Pons (tissue), 1 donor: Measurements from ENCODE around the gene CRMP1.
A peak's percentile ranks its signal among the peaks of the same experiment; 100 is the strongest.

Experiments used
- DNase-seq: peaks from one replicate; pipeline ENCODE4 v3.0.0-alpha.2; 2016; ENCODE audit warnings: low spot score

The CRMP1 gene

GRCh38 chr4:5888222-5889001 lies 4.5 kb downstream of the CRMP1 start:
- DNase-seq: no peak

DNA sequence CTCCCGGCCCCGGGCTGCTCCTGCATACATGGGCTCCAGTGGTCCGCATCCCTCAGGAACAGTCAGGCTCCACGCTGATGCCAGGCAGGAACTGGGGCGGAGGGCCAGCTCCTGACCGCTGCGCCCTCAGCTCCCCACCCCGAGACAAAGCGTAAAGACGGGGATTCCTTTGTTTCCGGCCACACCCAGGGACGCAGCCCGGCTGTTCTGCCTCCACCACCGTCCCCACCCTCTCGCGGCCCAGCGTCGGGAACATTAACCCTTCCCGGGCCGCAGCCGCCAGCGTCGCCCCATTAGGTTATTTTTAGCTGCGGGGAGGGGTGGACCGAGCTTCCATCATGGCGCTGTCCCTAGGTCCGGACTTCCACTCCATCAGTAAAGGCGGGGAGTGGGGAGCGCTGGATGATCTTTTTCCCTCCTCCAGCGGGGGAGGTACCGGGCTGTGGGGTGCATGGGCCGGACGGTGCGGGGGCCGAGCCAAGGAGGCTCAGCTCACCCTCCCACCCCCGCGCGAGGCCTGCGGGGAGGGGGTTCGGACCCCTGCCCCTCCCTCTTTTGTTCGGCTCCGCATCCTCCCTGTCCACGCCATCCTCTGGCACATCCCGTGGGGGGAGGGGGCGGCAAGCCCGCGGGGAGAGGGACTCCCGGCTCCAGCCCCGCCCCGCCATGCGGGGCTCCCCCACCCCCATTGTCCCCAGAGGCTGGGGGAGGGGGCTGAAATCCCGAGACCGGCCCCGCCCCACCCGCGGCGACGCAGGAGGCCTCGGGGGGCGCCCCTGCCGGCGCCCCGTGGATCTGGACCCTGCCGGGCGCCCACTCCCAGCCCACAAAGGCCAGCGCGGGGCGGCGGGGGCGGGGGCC lies 5.3 kb downstream of the CRMP1 start:
- no peak for DNase-seq

DNA sequence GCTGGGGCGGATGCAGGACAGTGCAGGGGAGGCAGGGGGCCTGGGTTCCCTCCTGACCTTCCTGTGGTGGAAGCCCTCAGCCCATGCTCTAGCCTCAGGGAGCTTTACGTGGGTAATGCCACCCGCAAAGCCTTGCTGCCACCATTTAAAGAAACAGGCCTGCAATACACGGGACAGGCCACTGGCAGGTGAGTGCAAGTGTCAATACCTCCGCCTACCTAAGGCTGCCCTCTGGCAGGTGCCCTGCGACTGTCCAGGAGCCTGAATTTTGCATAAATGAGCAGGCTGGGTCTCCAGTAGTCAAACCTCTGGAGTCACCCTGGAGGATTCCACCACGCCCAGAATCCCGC lies 5.9 kb downstream of the CRMP1 start:
- DNase-seq: no peak

- DNase-seq: no peak
These were observed 7.2 kb downstream of the CRMP1 start for GRCh38 chr4:5885733-5886132.

DNA sequence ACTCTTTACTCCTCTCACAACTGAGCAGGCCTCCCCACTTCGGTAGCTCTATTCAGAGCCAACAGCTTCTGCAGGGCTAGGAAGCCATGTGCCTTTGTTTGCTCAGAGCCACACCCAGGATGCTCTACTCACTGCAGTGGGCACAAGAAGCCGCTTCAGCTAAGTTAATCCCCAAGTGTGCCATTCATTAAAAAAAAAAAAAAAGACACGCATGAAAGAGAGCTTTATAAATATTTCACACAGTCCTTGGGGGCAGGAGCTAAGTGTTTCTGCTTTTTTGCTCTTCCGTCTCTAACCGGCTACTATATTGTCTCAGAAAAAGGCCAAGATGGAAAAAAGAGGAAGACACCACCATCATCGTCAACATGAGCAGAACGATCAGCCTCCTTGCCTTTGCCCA lies 8.1 kb downstream of the CRMP1 start:
- DNase-seq: no peak

- no peak for DNase-seq
These were observed 9.0 kb downstream of the CRMP1 start for GRCh38 chr4:5883916-5884315.

- DNase-seq: no peak
These were observed 9.9 kb downstream of the CRMP1 start for GRCh38 chr4:5882947-5883346.

- no peak for DNase-seq
These were observed 11.5 kb downstream of the CRMP1 start for GRCh38 chr4:5881340-5881739.

- no peak for DNase-seq
These were observed 14.5 kb downstream of the CRMP1 start for GRCh38 chr4:5878359-5878758.

GRCh38 chr4:5877392-5877791 lies 15.5 kb downstream of the CRMP1 start:
- DNase-seq: no peak

- DNase-seq: peak; percentile 47
These were observed 18.0 kb downstream of the CRMP1 start for GRCh38 chr4:5874811-5875449.

DNA sequence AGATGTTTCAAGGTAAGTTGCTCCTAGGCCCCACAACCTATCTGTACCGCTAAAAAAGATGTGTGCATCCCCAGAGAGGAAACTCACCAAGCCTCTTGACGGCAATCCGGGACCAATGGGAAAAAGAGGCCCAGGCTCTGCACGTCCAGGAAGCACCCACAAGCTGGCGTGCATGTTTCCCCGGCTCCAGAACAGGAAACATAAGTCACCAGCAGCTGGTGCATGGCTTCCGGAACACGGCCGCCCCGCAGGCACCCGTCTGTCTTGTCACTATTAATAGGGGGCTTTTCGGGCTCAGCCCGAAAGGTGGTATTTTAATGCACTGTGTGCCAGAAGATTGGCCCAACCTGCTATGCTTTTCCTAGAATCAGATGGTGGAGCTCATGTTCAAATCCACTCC lies 22.2 kb downstream of the CRMP1 start:
- no peak for DNase-seq

DNA sequence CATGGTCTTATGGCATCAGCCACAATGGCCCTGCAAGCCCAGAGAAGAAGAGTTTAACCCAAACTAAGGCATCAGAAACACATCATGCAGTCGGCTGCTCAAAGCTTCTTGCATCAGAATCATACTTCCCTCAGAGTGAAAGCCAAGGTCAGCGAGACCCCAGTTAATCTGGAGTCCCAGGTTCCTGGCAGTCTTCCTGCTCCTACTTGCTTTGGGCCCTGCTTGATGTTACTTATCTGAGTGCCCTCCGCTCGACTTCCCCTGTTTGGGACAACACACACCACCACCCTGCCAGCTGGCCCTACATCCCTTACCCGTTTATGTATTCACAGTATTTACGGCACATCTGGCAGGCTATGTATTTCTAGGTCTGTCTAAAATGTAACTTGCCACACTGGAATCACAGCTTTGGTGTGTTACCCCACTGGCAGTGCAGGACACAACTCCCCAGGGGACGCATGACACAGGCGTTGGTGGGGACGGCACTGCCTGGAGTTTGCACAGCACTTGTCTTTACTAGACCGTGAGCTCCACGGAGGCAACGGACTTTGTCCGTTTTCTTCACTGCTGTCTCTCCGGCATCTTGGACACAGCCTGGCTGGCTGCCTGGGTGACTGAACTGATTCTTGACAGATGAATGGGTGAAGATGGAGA lies 22.8 kb downstream of the CRMP1 start:
- DNase-seq: no peak

- DNase-seq: no peak
These were observed 25.0 kb downstream of the CRMP1 start for GRCh38 chr4:5867866-5868265.

- no peak for DNase-seq
These were observed 25.8 kb downstream of the CRMP1 start for GRCh38 chr4:5866841-5867813.

DNA sequence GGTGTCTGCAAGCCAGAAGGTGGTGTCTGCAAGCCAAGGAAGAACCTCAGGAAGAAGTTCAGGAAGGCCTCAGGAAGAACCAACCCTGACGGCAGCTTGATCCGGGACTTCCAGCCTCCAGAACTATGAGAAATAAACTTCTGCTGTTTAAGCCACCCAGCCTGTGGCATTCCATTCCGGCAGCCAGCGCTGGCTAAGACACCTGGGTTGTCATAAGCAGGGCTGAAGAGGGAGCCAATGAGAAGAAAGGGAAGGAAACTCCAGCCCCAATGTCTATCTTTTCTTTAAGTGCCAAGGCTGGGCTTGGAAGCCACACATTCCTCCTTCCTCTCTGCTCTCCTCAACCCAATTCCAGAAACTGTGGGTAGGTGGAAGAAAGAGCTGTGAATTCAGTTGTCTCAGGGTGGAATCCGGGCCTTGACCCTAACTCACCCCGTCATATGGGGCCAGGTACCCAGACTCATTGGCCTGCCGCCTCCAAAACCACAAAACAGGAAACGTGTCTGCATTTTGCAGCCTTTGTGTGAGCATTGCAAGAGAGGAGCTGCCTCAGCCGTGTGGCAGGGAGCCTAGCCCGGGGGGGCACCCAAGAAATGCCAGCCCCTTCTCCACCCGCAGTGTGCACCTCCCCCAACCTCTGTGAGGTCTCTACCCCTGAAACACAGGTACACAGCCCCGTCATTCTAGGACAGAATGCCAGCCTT lies 26.8 kb downstream of the CRMP1 start:
- DNase-seq: no peak

DNA sequence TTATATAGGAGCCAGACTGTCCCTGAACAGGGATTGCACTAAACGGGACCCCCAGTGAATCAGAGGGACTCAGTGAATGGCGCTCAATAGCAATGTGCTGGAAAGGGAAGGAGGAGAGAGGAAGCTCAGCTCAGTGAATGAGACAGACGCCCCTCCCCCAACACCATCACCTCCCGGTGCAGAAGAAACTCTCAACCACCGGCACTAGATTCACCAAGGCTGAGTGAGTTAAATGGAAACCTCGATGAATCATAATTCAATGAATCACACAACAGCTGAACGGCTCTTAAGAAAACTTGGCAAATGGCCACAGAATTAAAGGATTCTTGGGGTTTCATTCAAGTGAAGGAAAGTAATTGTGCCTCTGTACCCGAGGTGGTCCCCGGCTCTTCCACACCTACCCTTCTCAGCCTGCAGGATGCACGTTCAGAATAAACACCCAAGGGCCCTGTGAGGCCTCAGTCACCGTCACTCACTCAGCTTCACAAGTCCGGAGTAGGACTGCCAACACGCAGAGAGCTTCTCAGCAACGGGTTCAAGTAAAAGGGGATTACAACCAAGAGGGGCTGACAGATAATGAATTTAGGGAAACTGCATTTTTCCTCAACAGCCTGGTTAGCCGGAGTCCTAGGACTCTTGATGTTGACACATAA lies 29.3 kb downstream of the CRMP1 start:
- no peak for DNase-seq

DNA sequence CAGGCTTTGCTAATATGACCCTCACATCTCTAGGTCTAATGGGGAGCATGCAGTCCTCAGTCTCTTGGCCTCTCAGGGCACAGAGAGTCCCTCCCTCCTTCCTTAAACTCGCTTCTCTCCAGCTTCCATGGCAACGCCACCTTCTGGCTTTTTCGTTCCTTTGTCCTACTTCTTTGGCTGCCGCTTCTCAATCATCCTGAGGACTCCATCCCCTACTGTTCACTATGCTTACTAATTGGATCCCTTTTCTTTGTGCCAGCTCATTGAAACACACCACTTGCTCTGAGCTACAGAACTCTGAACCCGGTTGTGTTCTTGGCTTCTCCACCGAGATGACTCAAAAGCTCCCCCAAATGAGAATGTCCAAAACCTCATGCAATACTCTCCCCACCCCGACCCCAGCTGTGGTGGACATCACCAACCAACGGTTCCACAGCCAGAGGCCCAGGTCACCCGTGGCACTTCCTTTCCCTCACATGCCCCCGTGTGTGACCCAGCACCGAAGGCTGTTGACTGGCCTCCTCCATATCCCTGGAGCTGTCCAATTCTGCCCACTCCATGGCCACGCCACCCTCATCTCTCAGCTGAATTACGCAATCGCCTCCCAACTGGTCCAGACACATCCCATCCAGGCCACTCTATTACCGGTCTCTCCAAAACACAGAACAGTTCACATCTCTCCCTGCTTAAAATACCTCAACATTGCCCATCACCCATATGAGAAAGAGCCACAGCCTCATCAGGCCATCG lies 34.7 kb downstream of the CRMP1 start:
- DNase-seq: no peak

DNA sequence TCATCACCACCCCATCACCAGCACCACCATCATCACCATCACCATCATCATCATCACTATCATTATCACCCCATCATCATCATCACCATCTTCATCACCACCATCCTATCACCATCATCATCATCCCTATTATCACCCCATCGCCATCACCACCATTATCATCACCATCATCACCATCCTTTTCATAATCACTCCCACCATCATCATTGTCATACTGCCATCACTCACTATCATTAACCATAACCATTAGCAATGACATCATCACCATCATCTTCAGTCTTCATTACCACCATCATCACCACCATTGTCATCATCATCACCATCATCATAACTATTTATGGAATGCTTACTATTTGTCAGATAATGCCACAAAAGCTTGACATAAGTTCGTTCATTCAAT lies 35.7 kb downstream of the CRMP1 start:
- DNase-seq: no peak
